Activated CD8-positive, alpha-beta T cell treated with anti-CD3 and anti-CD28 coated beads for 36 hours (primary cell): ENCODE data around the gene LOXL3. TPM values are rescaled to one million over a fixed set of nuclear protein-coding genes. Genes with fewer than 3 reads are reported as not detected.

ENCODE experiments used
- ATAC-seq: fragments of 200-7000 bp; cut with Tn5 transposase; one replicate; pipeline ENCODE4 v1.10.0; 2021; ENCODE audit warnings: mild to moderate bottlenecking, moderate library complexity
- CTCF ChIA-PET: fragments of 350-600 bp; sonication (Branson Sonifier 250); formaldehyde crosslinking; loops from one replicate; lab custom pipeline; 2021; ENCODE audit warnings: antibody characterized with exemption; lab: Charles Lee
- POLR2A ChIA-PET: fragments of 350-600 bp; sonication (Branson Sonifier 250); formaldehyde crosslinking; loops from one replicate; lab custom pipeline; 2021; ENCODE audit warnings: antibody characterized with exemption; lab: Charles Lee
- DNase-seq: peaks from one replicate; pipeline ENCODE4 v3.0.0-alpha.2; 2020
- H3K27ac Mint-ChIP-seq: one replicate; pipeline ENCODE4 v1.8.0; 2021; ENCODE audit warnings: mild to moderate bottlenecking, mixed read lengths
- H3K27me3 Mint-ChIP-seq: one replicate; pipeline ENCODE4 v1.8.0; 2021; ENCODE audit warnings: mixed read lengths
- H3K36me3 Mint-ChIP-seq: one replicate; pipeline ENCODE4 v1.8.0; 2021; ENCODE audit warnings: low read depth, mixed read lengths
- H3K4me1 Mint-ChIP-seq: one replicate; pipeline ENCODE4 v1.8.0; 2021; ENCODE audit warnings: low read depth, mixed read lengths
- H3K4me3 Mint-ChIP-seq: one replicate; pipeline ENCODE4 v1.8.0; 2021; ENCODE audit warnings: mild to moderate bottlenecking, moderate library complexity, mixed read lengths
- H3K9me3 Mint-ChIP-seq: one replicate; pipeline ENCODE4 v1.8.0; 2021; ENCODE audit warnings: mixed read lengths
- CTCF ChIP-seq: fragments of 200-600 bp; IDR thresholded peaks from one replicate; pipeline ENCODE4 v1.8.0; 2022; ENCODE audit warnings: antibody characterized with exemption, mild to moderate bottlenecking
- intact Hi-C: fragments of 100-400 bp; cut with micrococcal nuclease; formaldehyde crosslinking; loops from one replicate; pipeline ENCODE4 v1.10.0; 2022
- total RNA-seq, 2 experiments: library from RNA; stranded (reverse); gene quantifications; one replicate each; pipeline ENCODE4 v1.2.3, GENCODE V29; 2021

Gene LOXL3
- total RNA-seq, 2 experiments from 2014 or later: 0.38 to 0.60 TPM

- intact Hi-C loops: no loop called here
- DNase-seq: peak; percentile 100
- H3K27me3 Mint-ChIP-seq: peaks cover 44% of the 10 kb centered on the region
- ATAC-seq: peak; percentile 91
- peak; percentile 50 for TF ChIP-seq CTCF
- peak within 1 kb of the TSS; percentile 94 for H3K4me3 Mint-ChIP-seq
- peaks cover 42% of the 10 kb centered on the region for H3K4me1 Mint-ChIP-seq
- H3K36me3 Mint-ChIP-seq: peaks cover 33% of the 10 kb centered on the region
- CTCF ChIA-PET: interaction anchor here (0.9 to 3.4 kb wide), 8 partner anchors 7 to 84 kb away, joined by 3 to 27 read pairs (median 4); partner anchors contain the start of genes AUP1, HTRA2, MRPL53 and TLX2
- H3K9me3 Mint-ChIP-seq: no peaks in the 10 kb centered on the region
- POLR2A ChIA-PET: interaction anchor here (1.0 to 4.8 kb wide), 8 partner anchors 10 to 77 kb away, joined by 3 to 21 read pairs (median 4); partner anchors contain the start of genes AUP1, CCDC142, HTRA2 and INO80B
- peak within 1 kb of the TSS; percentile 99 for H3K27ac Mint-ChIP-seq
Observed at GRCh38 chr2:74507145-74507925, 46.4 kb downstream of the LOXL3 start, which contains the start of gene PCGF1. Gene PCGF1, minus strand, starts transcription at chr2:74507695. Its CDS starts 27 bp downstream, at chr2:74507668.

- TF ChIP-seq CTCF: no peak
- DNase-seq (no peak), ATAC-seq (no peak)
- POLR2A ChIA-PET: interaction anchor here (4.8 kb wide), 1 partner anchor 24 kb away, joined by 21 read pairs; the partner anchor contains the start of genes AUP1 and HTRA2
- no peak overlapping the region for H3K27ac Mint-ChIP-seq
- H3K36me3 Mint-ChIP-seq: peaks cover 33% of the 10 kb centered on the region
- peaks cover 43% of the 10 kb centered on the region for H3K4me1 Mint-ChIP-seq
- CTCF ChIA-PET: interaction anchor here (0.9 to 3.4 kb wide), 4 partner anchors 9 to 82 kb away, joined by 3 to 27 read pairs (median 5); partner anchors contain the start of genes AUP1, HTRA2 and TLX2
- intact Hi-C loops: no loop called here
- H3K27me3 Mint-ChIP-seq: peaks cover 46% of the 10 kb centered on the region
- peak overlapping the region; percentile 12 for H3K4me3 Mint-ChIP-seq
- no peaks in the 10 kb centered on the region for H3K9me3 Mint-ChIP-seq
Observed at GRCh38 chr2:74505448-74506246, 48.1 kb downstream of the LOXL3 start.

GRCh38 chr2:74504591-74504990, 49.2 kb downstream of the LOXL3 start:
- intact Hi-C loops: no loop called here
- Mint-ChIP-seq H3K9me3 (no peaks in the 10 kb centered on the region), H3K4me3 (no peak overlapping the region), H3K4me1 (peaks cover 43% of the 10 kb centered on the region), H3K27me3 (peaks cover 49% of the 10 kb centered on the region), H3K27ac (no peak overlapping the region), H3K36me3 (peaks cover 33% of the 10 kb centered on the region)
- TF ChIP-seq CTCF: no peak
- CTCF ChIA-PET: interaction anchor here (1.0 to 2.1 kb wide), 7 partner anchors 22 to 113 kb away, joined by 3 to 16 read pairs (median 4); partner anchors contain the start of genes CCDC142, DQX1, TTC31 and WBP1
- DNase-seq (no peak), ATAC-seq (no peak)
- POLR2A ChIA-PET: interaction anchor here (1.4 to 2.4 kb wide), 2 partner anchors 14 to 22 kb away, joined by 3 to 8 read pairs; partner anchors contain the start of genes CCDC142 and TTC31

- Mint-ChIP-seq H3K27me3 (peaks cover 54% of the 10 kb centered on the region), H3K4me3 (peak overlapping the region; percentile 68), H3K36me3 (peaks cover 33% of the 10 kb centered on the region), H3K27ac (no peak overlapping the region), H3K9me3 (no peaks in the 10 kb centered on the region), H3K4me1 (peaks cover 48% of the 10 kb centered on the region)
- ChIA-PET CTCF (interaction anchor here (0.9 to 2.1 kb wide), 11 partner anchors 21 to 112 kb away, joined by 3 to 16 read pairs (median 4); partner anchors contain the start of genes CCDC142, DQX1, TTC31 and WBP1), POLR2A (interaction anchor here (0.6 to 2.4 kb wide), 6 partner anchors 13 to 112 kb away, joined by 3 to 8 read pairs (median 4); partner anchors contain the start of genes AUP1, CCDC142, HTRA2 and TTC31)
- no peak for DNase-seq
- ATAC-seq: no peak
- no peak for TF ChIP-seq CTCF
- intact Hi-C loops: no loop called here
Observed at GRCh38 chr2:74503506-74504475, 50.0 kb downstream of the LOXL3 start.
